ENCODE results near the gene ALOXE3.

Gene ALOXE3

DNA sequence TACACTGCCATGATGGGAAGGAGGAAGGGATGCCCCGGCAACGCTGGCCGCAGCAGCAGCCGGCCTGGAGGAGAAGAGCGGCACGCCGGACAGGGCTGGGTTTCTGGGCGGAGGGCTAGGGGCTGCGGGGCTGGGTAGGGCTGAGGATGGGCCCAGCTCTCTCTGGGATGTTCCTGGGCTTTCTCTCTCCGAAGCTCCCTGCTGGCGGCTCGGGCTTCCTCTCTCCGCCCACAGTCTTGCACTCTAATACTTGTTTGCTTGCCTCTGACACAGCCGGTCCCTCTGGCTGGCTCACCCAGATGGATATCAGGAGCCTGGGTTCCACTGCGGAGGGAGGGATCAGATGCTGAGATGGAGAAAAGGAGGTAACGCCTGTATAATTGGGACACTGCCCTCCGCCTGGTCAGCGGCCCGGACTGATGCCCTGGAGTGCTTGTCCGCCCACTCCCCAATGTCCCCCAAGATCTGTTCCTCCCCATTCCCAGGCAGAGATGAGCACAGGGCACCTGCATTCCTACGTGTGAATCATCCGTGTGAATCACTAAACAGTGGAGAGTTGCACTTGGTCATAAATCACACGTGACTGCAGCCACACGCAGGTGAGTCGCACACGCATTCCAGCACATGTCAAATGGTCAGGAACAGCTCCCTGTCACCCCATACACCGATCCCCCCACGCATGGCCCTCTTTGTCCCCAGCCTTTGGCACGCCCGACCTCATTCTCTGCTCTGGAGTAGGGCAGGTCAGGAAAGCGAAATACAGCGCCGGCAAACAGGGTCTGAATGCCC is at the start of gene ALOXE3:
ALOXE3 (minus strand) TSS at position 535 of the 789 bp plus-strand sequence; CDS start at position 11, 524 bp downstream.
- no peak for DNase-seq (ENCODE audit: low read depth, low spot score)

DNA sequence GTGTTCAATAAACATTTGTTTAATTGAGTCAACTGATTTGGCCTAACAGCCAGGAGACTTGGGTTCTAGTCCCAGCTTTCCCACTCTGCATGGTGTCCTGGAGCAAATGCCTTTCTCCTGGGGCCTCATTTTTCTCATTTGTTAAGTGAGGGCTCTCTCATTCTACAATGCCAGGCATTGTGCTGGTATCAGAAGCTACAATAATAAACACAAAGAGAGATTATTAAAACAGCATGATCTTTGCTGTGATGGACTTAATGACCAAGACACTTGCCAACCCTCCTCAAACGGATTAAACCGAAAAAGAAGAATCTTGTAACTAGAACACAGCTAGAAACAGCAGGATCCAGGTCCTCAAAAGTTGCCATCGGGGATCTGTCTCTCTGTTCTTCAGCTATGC is 49.2 kb upstream of the ALOXE3 start:
- no peak for DNase-seq (ENCODE audit: low read depth, low spot score)

DNA sequence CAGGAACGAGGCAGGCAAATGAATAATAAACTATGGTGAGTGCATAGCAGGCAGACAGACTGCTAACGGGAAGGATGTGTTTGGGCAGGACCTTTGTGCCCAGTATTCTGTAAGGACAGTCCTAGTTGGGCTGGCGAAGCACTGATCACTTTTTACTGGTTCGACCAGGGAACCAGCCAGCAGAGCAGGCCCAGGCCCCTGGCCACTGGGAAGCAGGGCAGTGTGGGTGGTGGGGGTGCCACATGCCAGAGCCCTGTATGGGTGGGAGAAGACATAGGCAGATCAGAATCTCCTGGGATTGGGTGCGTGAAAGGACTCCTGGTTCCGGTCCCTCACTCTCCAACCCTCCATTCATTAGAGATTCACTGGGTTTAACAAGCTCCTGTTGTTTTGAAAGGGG is 48.4 kb upstream of the ALOXE3 start:
- no peak for DNase-seq (ENCODE audit: low read depth, low spot score)

DNA sequence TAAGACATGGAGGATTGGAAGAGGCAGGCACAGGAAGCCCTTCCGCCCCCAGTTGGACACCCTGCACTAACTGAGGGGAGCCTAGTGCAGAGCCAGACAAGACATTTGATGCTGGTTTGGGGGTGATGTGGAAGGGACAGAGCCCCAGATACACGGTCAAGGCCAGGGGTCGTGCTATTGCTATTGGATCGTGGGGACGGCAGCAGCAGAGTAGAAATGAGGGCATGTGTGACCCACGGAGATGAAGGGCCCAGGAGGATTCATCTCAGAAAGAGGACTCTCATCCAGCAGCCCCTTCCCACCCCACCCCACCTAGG is 46.5 kb upstream of the ALOXE3 start:
- no peak for DNase-seq (ENCODE audit: low read depth, low spot score)

DNA sequence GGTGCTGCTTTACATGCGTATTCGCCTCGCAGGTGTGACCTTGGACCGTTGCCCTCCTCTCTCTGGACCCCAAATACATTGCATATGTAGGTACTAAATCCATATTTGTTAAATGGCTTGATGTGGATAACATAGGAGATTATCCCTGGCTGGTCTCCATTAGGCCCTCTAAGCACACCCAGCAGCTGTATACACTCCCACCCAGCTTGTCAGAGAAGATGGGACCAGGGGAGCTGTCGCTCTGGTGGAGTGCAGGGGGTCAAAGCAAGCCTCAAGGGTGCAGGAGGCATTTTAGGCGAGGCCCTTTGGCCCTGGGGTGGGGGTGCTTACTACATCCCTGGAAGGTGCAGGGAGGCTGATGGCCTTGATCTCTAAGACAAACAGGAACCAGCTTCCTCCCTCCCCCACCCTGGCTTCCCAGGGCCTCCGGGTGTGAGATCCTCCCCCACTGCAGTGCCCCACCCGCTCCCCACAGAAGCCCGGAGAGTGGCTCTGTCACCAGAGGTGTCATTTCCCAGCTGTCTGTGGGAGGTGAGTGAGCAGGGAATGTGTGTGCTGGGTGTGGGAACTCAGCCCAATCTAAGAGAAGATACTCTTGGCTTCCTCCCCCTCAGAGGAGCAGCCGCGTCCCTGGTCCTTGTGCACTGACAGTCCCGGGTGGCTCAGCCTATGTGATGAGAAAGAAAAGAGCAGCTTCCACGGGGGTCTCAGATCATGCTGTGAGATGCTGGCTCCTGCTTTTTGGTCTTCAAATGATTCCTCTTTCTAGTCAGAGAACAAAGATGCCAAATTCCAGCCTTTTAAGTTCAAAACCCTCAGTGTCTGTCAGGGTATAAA is 45.9 kb upstream of the ALOXE3 start:
- DNase-seq (ENCODE audit: low read depth, low spot score): no peak

DNA sequence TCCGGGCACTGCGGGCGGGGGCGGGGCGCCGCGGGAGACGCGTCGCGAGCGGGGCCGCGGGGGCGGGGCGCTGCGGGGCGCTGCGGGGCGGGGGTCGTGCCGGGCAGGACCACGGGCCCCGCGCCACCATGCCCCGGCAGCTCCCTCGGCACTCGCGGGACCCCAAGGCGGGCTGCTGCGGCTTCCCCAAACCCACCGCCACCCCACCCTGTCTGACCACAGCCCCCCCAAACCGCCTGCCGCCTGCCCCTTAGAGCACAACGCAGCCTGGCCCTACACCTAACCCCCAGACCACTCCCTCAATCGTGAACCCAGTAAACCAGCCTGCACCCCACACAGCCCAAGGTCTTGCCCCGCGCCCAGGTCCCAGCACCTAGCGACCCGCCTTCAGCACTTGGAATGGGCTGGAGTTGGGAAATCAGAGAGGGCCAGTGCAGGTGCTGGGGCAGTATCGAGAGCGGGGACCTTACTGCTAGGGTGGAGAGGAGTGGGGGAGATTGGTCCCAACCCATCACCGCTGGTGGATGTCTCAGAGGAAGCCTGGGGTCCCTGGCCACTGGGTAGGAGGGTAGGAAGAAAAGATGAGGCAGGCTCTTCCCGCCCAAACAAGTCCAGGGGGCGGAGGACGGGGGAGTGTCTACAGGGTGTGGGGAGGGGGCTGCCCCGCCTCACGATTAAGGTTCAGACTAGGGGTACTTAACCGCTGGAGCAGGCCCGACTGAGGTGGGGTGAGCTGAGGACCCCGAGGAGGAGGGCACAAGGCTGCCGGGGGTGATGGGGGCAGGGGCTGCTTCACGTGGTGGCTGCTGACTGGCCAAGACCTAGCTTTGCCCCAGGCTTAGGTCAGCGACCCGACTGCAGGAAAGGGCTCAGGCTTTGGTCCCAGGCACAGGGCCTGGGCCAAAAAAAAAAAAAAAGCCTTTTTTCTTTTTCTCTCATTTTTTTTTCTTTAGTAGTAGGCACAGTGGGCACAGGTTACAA is 45.0 kb upstream of the ALOXE3 start:
- DNase-seq (ENCODE audit: low read depth, low spot score): no peak

DNA sequence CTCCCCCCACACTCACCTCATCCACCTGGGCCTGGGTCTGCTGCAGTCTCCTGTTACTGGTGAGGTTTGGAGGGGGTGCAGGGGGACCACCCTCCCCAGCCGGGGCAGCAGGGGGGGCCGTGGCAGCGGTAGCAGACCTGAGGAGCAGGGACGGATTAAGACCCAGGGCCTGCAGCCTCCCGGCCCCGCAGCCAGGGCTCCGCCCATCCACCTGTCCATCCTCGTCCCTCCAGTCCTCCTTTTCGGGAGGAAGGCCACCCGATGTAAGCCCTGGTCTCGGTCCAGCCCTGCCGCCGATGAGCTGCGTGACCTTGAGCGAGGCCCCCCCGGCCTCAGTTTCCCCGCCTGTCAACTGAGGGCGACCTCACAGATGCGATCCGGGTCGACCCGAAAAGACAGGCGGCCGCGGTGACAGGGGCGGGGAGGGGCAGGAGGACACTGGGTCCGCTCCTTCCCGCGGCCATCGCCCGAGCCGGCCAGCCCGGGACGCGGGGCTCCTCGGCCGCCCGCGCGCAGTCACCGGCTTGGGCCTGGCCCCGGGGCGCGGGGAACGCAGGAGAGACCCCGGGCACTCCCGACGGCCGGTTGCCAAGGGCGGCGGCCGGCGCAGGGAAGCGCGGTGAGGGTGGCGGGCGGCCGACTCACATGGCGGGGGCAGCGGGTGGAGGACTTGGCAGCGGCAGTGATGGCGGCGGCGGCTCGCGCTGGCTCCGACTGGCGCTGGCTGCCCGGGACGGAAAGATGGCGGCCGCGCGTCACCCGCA is 44.1 kb upstream of the ALOXE3 start, which contains the start of gene VAMP2:
VAMP2 (minus strand) TSS at position 716 of the 764 bp plus-strand sequence; CDS start at position 647, 69 bp downstream.
- no peak for DNase-seq (ENCODE audit: low read depth, low spot score)

DNA sequence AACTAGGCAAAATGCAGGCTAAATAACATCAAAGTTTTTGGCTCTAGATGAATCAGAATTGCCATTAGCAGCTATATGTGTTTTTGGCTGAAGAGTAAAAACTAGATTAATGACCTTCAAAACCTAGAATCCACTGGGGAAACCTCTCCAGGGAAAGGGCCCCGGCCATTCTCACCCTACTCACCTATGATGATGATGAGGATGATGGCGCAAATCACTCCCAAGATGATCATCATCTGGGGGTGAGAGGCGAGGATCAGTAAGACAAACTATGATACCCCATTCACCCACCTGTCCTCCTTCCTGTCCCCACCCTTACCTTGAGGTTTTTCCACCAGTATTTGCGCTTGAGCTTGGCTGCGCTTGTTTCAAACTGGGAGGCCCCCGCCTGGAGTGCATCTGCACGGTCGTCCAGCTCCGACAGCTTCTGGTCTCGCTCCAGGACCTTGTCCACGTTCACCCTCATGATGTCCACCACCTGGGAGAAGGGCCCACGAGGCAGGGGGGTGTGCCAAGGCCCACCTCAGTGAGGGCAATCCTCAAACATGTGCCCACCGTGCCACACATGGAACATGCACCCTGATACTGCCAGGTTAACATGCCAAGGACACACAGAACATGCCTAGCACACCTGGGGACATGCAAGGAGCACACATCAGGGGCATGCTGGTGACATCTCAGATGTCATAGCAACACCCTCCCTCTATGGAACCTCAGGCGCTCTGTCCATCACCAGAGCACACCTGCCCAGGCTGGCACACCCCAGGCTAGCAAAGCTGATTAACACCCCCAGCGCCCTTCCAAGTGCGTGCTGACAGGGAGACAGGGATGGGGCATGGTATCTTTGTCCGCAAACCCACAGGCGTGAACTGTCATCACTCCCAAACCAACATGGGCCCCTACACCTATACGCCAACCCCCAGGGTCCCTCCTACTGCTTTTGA is 43.2 kb upstream of the ALOXE3 start:
- DNase-seq (ENCODE audit: low read depth, low spot score): no peak

DNA sequence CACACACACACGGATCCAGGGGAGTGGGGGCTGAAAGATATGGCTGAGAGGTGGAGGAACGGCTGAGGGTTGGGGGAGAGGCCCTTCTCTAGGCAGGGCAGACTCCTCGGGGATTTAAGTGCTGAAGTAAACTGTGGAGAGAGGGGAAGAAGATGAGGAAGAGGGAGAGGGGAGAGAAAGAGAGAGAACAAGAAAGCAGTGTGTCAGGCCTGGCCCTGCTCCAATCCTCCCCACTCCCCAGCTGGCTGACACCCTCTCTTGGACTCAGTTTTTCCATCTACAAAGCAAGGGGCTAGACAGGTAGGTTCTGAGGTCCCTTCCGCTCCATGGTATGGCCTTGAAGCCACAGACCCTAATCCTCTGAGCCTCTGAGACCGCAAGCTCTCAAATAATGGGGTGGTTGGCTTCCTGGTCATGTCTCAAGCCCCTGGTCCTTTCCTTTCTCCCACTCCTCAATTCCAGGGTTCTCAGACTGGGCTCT is 42.5 kb upstream of the ALOXE3 start:
- no peak for DNase-seq (ENCODE audit: low read depth, low spot score)

DNA sequence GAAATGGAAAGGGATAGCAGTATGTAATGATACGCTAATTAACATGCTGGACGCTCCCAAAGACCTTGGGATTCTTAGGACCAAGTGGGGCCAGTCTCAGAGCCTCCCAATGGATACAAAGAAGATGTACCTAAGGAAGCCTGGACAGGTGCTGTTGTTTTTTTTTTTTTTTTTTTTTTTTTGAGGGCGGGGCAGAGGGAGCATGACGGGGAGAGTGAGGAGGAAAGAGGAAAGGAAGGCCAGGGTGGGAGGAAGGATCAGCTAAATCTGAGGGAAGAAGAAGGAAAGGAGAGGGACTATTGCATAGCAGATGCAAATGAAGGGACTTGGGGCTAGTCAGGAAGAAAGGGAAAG is 41.9 kb upstream of the ALOXE3 start:
- no peak for DNase-seq (ENCODE audit: low read depth, low spot score)

DNA sequence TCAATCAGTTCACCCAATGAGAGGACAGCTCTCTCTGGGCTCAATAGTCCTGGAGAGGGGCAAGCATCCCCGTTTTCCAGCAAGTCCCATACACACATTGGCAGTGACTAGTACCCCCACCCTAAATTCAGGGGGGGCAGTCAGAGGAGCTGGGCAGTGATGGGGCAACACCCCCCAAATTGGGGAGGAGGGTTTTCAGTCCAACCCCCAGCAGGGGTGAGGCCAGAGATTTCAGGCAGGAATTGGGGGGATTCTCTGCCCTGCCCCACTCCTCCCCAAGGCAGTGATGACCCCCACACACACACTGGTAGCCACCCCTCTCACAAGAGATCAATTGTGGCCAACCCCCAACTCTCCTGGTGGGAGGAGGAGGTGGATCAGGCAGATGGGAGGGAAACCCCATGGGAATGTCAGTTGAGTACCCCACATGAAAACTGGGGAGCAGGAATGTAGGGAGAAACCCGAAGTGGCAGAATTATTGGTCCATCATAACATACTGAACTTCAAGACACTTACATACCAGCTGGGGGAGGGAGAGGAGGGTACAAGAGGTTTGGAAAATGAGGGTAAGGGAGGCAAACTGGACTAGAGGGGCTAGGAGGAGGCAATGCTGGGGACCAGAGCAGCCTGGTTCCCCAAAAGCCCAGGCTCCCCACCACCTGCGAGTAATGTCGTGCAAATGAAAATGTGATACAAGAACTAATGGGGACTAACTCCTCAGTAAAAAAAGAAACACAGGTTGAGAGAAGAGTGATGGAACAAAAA is 41.3 kb upstream of the ALOXE3 start:
- no peak for DNase-seq (ENCODE audit: low read depth, low spot score)

DNA sequence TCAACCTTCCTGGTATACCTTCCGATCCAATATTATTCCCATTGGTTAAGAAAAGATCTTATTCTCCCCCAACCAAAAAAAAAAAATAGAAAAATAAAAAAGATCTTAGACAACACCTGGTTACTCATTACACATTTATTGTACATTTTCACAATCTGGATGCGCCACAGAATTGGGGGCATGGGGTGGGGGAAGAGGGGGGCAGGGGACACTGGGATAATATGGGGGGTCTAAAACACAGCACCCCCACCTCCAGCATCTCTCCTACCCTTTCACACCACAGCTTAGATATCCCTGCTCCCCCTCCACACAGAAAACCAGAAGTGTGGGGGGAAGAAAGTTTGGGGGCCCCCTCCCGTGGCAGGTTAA is 40.7 kb upstream of the ALOXE3 start:
- DNase-seq (ENCODE audit: low read depth, low spot score): no peak

DNA sequence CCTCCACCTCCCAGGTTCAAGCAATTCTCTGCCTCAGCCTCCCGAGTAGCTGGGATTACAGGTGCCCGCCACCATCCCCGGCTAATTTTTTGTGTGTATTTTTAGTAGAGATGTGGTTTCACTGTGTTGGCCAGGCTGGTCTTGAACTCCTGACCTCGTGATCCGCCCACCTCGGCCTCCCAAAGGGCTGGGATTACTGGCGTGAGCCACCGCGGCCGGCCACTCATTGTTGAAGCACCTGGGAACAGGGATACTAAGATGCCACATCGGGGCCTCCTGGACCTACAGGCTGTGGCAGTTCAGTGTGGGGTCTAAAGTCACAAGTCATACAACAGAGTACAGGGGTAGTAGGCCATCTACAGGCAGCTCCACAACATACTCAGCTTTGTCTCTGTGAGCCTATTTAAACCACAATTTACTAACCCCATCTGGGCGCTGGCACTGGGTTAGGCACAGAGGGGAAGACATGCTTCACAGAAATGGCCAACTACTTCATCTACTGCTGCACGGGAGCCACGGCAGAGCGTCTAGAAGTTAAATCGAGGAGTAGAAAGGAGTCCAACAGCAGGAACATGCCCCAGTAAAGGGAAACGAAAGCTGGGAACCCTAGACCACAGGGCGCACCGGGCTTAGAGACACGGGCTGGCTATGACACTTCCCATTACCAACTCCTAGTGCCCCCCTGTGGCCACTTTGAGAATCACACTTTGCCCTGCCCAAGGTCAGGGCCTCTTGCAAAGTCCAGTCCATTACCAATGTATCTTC is 40.1 kb upstream of the ALOXE3 start:
- DNase-seq (ENCODE audit: low read depth, low spot score): no peak

DNA sequence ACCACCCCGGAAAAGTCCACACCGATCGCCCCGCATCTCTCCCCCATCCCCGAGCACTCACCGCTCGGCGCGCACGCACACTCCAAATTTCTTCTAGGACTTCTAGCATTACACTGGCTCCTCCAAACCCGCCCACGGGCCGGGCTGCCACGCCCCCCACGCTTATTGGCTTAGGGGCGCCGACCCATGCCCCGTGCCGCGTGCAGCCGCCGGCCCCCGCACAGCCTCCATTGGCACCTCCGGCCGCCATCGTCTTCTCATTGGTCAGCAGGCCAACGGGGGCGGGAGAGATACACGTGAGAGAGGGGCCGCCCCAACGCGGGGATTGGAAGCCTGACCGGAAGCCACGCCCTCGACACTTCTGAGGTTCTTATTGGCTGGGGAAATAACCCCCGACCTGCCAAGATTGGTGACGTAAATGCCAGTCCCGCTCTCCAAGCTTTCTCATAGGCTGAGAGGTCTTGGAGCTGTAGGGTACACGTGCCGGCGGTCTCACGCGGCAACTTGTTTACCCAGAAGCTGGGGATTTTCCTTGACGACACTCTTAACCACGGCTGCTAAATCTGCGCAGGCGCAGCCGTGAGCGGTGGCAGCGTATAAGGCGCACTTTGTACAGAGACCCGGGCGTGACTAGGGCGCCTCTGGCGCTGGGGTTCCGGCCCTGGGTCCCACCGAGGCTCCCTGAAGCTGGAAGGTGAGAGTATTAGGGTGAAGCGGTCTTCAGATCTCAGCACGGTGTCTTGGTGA is 38.1 kb upstream of the ALOXE3 start:
- peak; percentile 100 for DNase-seq (ENCODE audit: low read depth, low spot score)

DNA sequence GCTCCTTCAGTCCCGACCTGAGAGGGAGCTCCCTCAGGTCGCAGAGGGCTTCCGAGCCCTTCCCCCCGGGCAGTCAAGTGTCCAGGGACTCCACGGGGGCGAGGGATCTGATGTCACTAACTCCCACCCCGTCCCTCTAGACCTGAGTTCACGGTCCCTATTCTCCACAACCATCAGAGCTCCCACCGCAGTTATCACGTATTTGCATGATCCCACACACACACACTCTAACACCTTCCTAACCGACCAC is 37.6 kb upstream of the ALOXE3 start:
- DNase-seq (ENCODE audit: low read depth, low spot score): no peak

DNA sequence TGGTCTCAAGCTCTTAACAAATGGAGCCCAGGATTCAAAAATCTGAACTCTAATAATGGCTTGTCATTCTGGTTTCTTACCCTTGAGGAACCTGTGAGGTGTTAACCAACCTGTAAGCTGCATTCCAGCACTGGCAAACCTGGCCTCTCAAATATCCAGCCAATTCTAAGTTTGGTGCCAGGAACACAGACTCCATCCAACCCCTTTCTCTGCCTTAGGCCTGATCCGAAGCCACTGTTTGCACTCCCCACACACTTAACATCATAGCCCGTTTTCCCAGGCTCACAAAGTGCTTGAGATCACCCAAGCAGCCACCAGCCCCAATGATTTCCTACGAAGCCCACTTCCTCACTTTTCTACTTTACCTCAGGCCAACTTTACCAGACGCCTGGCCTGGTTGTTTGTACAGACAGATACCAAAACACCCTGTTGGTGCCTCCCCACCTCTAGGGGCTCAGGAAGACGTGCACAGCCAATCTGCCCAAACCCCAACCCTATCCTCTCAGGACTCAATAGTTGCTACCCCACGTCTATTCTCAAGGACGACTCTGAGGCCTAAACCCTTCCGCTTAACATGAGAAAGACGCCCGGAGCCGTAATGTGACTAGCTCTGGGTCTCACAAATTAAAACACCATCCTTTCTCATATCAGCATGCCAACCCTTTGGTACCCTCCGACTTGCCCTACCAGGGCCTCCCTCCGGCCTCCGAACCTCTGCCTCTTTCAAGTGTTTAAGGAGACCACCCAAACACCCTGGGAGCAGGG is 37.1 kb upstream of the ALOXE3 start:
- no peak for DNase-seq (ENCODE audit: low read depth, low spot score)

DNA sequence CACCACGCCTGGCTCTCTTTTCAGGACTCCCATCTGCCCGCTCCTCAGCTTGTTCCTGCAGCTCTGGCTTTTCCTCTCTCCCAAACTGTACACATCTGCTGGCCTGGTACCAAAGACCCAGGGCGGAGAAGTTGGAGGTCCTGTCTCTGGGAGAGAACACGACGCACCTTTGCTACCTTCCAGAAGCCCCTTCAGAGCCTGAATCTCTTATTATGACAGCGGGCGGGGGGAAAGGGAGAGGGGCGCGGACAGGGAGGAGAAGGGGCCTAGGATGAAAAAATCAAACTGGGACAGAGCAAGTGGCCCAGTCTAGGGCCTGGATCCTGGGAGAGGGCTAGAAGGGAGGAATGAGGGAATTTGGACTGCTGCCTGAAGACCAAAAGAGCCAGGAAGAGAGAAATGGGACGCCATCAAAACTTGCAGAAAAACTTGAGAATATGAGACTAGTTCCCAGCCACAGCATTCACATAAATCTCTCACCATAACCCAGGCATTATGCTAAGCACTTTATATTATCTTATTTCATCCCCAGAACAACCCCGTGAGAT is 36.4 kb upstream of the ALOXE3 start:
- no peak for DNase-seq (ENCODE audit: low read depth, low spot score)
